SU-DHL-6 (cell line): Measurements from ENCODE around the gene MAB21L4.

Experiments used
- H2AFZ ChIP-seq: fragments of 200-600 bp; sonication (generic); 2 replicates; pipeline ENCODE4 v1.6.1; 2014; ENCODE audit warnings: low read depth, mild to moderate bottlenecking, moderate library complexity, mixed read lengths, antibody characterized with exemption, low read length; ENCODE audit not compliant: severe bottlenecking
- H3F3A ChIP-seq: fragments of 200-600 bp; shearing (Covaris generic); 2 replicates; pipeline ENCODE4 v1.6.0; 2016; ENCODE audit warnings: antibody characterized with exemption, mild to moderate bottlenecking; ENCODE audit not compliant: insufficient read depth
- H3K27ac ChIP-seq: fragments of 200-600 bp; sonication (generic); 2 replicates; pipeline ENCODE4 v1.5.1; 2016; ENCODE audit warnings: low read depth, mild to moderate bottlenecking, low read length, moderate library complexity, mixed read lengths
- H3K27me3 ChIP-seq: fragments of 200-600 bp; sonication (generic), shearing (Covaris generic); 2 replicates; pipeline ENCODE4 v1.6.0; 2014; ENCODE audit warnings: mild to moderate bottlenecking, low read length
- H3K36me3 ChIP-seq: fragments of 200-600 bp; sonication (generic); 2 replicates; pipeline ENCODE4 v1.6.1; 2014; ENCODE audit warnings: mild to moderate bottlenecking, low read length, mixed read lengths
- H3K4me2 ChIP-seq: fragments of 300-600, 200-600 bp; shearing (Covaris generic), sonication (generic); 2 replicates; pipeline ENCODE4 v1.6.0; 2014; ENCODE audit warnings: low read length, low read depth, mild to moderate bottlenecking; ENCODE audit not compliant: poor library complexity, severe bottlenecking
- H3K4me3 ChIP-seq: fragments of 200-600 bp; sonication (generic); 2 replicates; pipeline ENCODE4 v1.5.1; 2014; ENCODE audit warnings: antibody characterized with exemption, low read length, mild to moderate bottlenecking, mixed read lengths; ENCODE audit not compliant: insufficient read depth, poor library complexity, severe bottlenecking
- H3K79me2 ChIP-seq: fragments of 200-600 bp; sonication (generic); 2 replicates; pipeline ENCODE4 v1.6.1; 2014; ENCODE audit warnings: mild to moderate bottlenecking, low read length, moderate library complexity; ENCODE audit not compliant: insufficient read depth
- H3K9ac ChIP-seq: fragments of 200-600 bp; sonication (generic); 2 replicates; pipeline ENCODE4 v1.7.0; 2014; ENCODE audit warnings: mild to moderate bottlenecking, low read length
- H3K9me2 ChIP-seq: fragments of 200-600 bp; sonication (generic); replicated peaks from 2 replicates; pipeline ENCODE4 v1.6.1; 2014; ENCODE audit warnings: low read length; ENCODE audit not compliant: insufficient read depth
- H3K9me3 ChIP-seq: fragments of 200-600 bp; sonication (generic); 2 replicates; pipeline ENCODE4 v1.6.1; 2014; ENCODE audit warnings: low read length, mixed read lengths; ENCODE audit not compliant: insufficient read depth
- H4K20me1 ChIP-seq: fragments of 200-600 bp; sonication (generic); 2 replicates; pipeline ENCODE4 v1.6.1; 2014; ENCODE audit warnings: low read depth, mild to moderate bottlenecking, antibody characterized with exemption, low read length, moderate library complexity, mixed read lengths
- EZH2phosphoT487 ChIP-seq: fragments of 200-600 bp; sonication (generic), shearing (Covaris generic); conservative IDR thresholded peaks from 2 replicates; pipeline ENCODE4 v1.6.1; 2018; ENCODE audit warnings: mild to moderate bottlenecking, antibody characterized with exemption, low read length, moderate library complexity, mixed read lengths
- TF ChIP-seq, protein P1 (sequence below): fragments of 200-600 bp; sonication (generic); IDR thresholded peaks from one replicate; pipeline ENCODE4 v1.5.1; 2017; ENCODE audit warnings: antibody characterized with exemption, mild to moderate bottlenecking, low read length, moderate library complexity; ENCODE audit not compliant: insufficient read depth, poor library complexity, severe bottlenecking

The MAB21L4 gene

DNA sequence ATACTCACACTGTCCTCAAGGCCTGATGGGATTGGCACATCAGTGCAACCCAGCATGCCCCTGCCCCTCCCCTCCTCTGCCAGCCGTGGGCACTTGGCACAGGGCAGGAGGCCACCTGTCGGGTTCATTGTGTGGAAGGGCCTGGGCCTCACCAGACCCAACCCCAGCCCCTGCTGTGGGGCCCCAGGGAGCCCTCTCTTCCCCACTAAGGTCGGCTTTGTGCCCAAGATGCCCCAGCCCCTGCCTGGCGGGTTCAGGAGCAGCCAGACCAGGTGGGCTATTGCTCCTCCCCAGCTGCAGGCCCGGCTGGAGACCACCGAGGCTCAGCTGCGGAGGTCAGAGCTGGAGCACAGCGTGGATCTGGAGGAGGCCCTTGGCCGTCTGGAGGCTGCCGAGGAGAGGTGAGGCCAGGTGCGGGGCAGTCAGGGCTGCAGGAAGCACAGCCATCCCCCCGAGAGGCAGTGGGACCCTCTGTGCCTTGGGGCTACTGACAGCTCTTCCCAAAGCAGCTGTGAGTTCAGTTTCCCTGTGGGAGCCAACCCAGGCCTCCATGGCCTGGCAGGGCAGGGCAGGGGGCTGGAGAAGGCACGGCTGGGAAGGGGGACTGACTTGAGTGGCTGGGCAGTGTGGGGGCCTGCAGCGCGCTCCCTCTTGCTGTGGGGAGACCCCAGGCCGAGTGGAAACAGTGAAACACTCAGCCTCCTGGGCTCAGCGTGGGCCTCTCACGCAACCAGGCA is 26.5 kb upstream of the MAB21L4 start:
- Histone ChIP-seq H3K4me2 (no peak overlapping the region), H3K9me3 (no peaks in the 10 kb centered on the region), H3K4me3 (no peak overlapping the region), H3K9ac (no peak overlapping the region), H3K36me3 (no peaks in the 10 kb centered on the region), H3K27ac (no peak overlapping the region), H3K9me2 (no peaks in the 10 kb centered on the region), H3K79me2 (no peaks in the 10 kb centered on the region), H2AFZ (no peak overlapping the region), H3F3A (no peaks in the 10 kb centered on the region), H3K27me3 (no peaks in the 10 kb centered on the region), H4K20me1 (no peaks in the 10 kb centered on the region)
- TF ChIP-seq EZH2phosphoT487: no peak
- TF ChIP-seq, protein P1, sequence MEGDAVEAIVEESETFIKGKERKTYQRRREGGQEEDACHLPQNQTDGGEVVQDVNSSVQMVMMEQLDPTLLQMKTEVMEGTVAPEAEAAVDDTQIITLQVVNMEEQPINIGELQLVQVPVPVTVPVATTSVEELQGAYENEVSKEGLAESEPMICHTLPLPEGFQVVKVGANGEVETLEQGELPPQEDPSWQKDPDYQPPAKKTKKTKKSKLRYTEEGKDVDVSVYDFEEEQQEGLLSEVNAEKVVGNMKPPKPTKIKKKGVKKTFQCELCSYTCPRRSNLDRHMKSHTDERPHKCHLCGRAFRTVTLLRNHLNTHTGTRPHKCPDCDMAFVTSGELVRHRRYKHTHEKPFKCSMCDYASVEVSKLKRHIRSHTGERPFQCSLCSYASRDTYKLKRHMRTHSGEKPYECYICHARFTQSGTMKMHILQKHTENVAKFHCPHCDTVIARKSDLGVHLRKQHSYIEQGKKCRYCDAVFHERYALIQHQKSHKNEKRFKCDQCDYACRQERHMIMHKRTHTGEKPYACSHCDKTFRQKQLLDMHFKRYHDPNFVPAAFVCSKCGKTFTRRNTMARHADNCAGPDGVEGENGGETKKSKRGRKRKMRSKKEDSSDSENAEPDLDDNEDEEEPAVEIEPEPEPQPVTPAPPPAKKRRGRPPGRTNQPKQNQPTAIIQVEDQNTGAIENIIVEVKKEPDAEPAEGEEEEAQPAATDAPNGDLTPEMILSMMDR: no peak

GRCh38 chr2:240921995-240922244 is 26.0 kb upstream of the MAB21L4 start:
- Histone ChIP-seq H3K27me3 (no peaks in the 10 kb centered on the region), H3K9me3 (no peaks in the 10 kb centered on the region), H3K9ac (no peak overlapping the region), H3K79me2 (no peaks in the 10 kb centered on the region), H2AFZ (no peak overlapping the region), H3K27ac (no peak overlapping the region), H3F3A (no peaks in the 10 kb centered on the region), H3K9me2 (no peaks in the 10 kb centered on the region), H3K36me3 (no peaks in the 10 kb centered on the region), H3K4me3 (no peak overlapping the region), H4K20me1 (no peaks in the 10 kb centered on the region), H3K4me2 (no peak overlapping the region)
- no peak for TF ChIP-seq EZH2phosphoT487
- TF ChIP-seq, protein P1: no peak

DNA sequence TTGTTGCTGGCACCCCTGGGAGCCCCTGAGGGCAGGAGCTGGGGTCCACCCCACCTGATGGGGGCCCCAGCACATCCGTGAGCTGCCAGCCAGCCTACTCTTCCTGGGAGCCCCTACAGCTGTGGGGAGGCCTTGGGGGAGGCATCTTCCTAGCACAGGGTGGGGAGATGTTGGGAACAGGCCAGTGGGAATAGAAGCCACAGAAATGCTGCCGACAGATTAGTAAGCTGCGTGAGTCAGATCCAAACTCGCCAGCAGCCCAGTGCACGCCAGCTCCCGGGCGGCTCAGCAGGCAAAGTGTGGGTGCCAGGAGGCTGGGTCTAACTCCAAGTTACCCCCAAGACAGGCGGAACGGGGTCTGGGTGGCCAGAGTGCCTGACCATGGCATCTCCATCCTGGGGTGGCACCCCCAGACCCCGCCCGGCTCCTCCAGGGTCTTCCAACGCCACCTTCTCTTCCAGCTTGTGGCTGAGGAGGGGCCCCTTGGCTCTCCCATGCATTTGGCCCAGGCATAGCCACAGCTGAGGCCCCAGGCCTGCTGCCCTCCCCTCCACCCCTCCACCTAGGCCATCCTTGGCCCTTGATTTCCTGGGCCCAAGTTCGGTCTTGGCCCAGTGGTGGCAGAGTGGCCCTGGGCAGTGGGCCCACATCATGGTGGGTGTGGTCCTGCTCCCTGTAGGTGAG is 25.5 kb upstream of the MAB21L4 start:
- H3K4me2 ChIP-seq: no peak overlapping the region
- H3F3A ChIP-seq: no peaks in the 10 kb centered on the region
- no peak overlapping the region for H3K9ac ChIP-seq
- H3K9me3 ChIP-seq: no peaks in the 10 kb centered on the region
- TF ChIP-seq, protein P1: no peak
- no peak for TF ChIP-seq EZH2phosphoT487
- no peaks in the 10 kb centered on the region for H4K20me1 ChIP-seq
- H3K27ac ChIP-seq: no peak overlapping the region
- no peak overlapping the region for H3K4me3 ChIP-seq
- H3K36me3 ChIP-seq: no peaks in the 10 kb centered on the region
- H3K79me2 ChIP-seq: no peaks in the 10 kb centered on the region
- H3K27me3 ChIP-seq: no peaks in the 10 kb centered on the region
- no peak overlapping the region for H2AFZ ChIP-seq
- no peaks in the 10 kb centered on the region for H3K9me2 ChIP-seq
